Mesenchymal stem cell (in vitro differentiated cells and primary cell): ENCODE measurements around the gene APOE.

ENCODE experiments used
- DNase-seq: peaks from one replicate; pipeline ENCODE4 v3.0.0-alpha.2; 2013
- H2AFZ ChIP-seq: one replicate; pipeline ENCODE4 v1.6.1; 2013; ENCODE audit warnings: low read depth, mild to moderate bottlenecking, control low read depth, inconsistent platforms, low read length, moderate library complexity
- H2AK5ac ChIP-seq: 2 replicates; pipeline ENCODE4 v1.6.1; 2013; ENCODE audit warnings: low read length, moderate library complexity, mild to moderate bottlenecking, inconsistent platforms; ENCODE audit not compliant: severe bottlenecking
- H2BK120ac ChIP-seq: one replicate; pipeline ENCODE4 v1.6.1; 2013; ENCODE audit warnings: low read depth, mild to moderate bottlenecking, inconsistent platforms, low read length, moderate library complexity
- H2BK12ac ChIP-seq, 2 experiments: one replicate each; pipeline ENCODE4 v1.6.1; 2013; ENCODE audit warnings: inconsistent platforms in 2 of 2, low read length in 2 of 2, mild to moderate bottlenecking in 2 of 2, moderate library complexity in 2 of 2, control low read depth in 1 of 2
- H2BK15ac ChIP-seq: one replicate; pipeline ENCODE4 v1.6.1; 2013; ENCODE audit warnings: mild to moderate bottlenecking, low read depth, inconsistent platforms; ENCODE audit not compliant: poor library complexity, severe bottlenecking
- H2BK5ac ChIP-seq: 2 replicates; pipeline ENCODE4 v1.6.1; 2013; ENCODE audit warnings: low read depth, mild to moderate bottlenecking, low read length, control low read depth, inconsistent platforms; ENCODE audit not compliant: poor library complexity, severe bottlenecking
- H3K14ac ChIP-seq, 2 experiments: one replicate each; pipeline ENCODE4 v1.6.1; 2013; ENCODE audit warnings: inconsistent platforms in 2 of 2, low read length in 2 of 2, control low read depth in 1 of 2, mild to moderate bottlenecking in 1 of 2, moderate library complexity in 1 of 2
- H3K18ac ChIP-seq, 2 experiments: one replicate each; pipeline ENCODE4 v1.6.1; 2013; ENCODE audit warnings: inconsistent platforms in 2 of 2, low read length in 2 of 2, control low read depth in 1 of 2, low read depth in 1 of 2, mild to moderate bottlenecking in 1 of 2
- H3K23ac ChIP-seq, 2 experiments: one replicate each; pipeline ENCODE4 v1.6.1; 2013; ENCODE audit warnings: inconsistent platforms in 2 of 2, low read length in 2 of 2, mild to moderate bottlenecking in 2 of 2, moderate library complexity in 2 of 2, control low read depth in 1 of 2
- H3K27ac ChIP-seq: 2 replicates; pipeline ENCODE4 v1.5.1; 2013; ENCODE audit warnings: mild to moderate bottlenecking, moderate library complexity, low read length, control low read depth, inconsistent platforms; ENCODE audit not compliant: poor library complexity, severe bottlenecking
- H3K27me3 ChIP-seq, 2 experiments: 2 replicates each; pipeline versions ENCODE4 v1.6.1 to v1.7.0; 2013; ENCODE audit warnings: low read length in 2 of 2, mild to moderate bottlenecking in 2 of 2, moderate library complexity in 2 of 2, control low read depth in 1 of 2, inconsistent platforms in 1 of 2; ENCODE audit not compliant: control insufficient read depth in 1 of 2, insufficient read depth in 1 of 2
- H3K36me3 ChIP-seq, 2 experiments: 2 replicates each; pipeline versions ENCODE4 v1.6.1 to v1.7.0; 2013; ENCODE audit warnings: low read length in 2 of 2, control low read depth in 1 of 2, inconsistent platforms in 1 of 2, low read depth in 1 of 2, mild to moderate bottlenecking in 1 of 2; ENCODE audit not compliant: insufficient read depth in 2 of 2, control insufficient read depth in 1 of 2
- H3K4ac ChIP-seq, 2 experiments: one replicate each; pipeline ENCODE4 v1.6.1; 2013; ENCODE audit warnings: inconsistent platforms in 2 of 2, low read length in 2 of 2, mild to moderate bottlenecking in 2 of 2, moderate library complexity in 2 of 2, control low read depth in 1 of 2, low read depth in 1 of 2
- H3K4me1 ChIP-seq: 2 replicates; pipeline ENCODE4 v1.6.1; 2013; ENCODE audit warnings: low read depth, low read length, control low read depth; ENCODE audit not compliant: control insufficient read depth, insufficient read depth
- H3K4me2 ChIP-seq: 2 replicates; pipeline ENCODE4 v1.6.1; 2013; ENCODE audit warnings: low read length, mild to moderate bottlenecking, inconsistent platforms; ENCODE audit not compliant: poor library complexity, severe bottlenecking
- H3K4me3 ChIP-seq, 2 experiments: 2 replicates each; pipeline versions ENCODE4 v1.5.1 to v1.7.0; 2013; ENCODE audit warnings: low read length in 2 of 2, mild to moderate bottlenecking in 2 of 2, control low read depth in 1 of 2, low read depth in 1 of 2; ENCODE audit not compliant: insufficient read depth in 1 of 2
- H3K79me1 ChIP-seq: replicated peaks from 2 replicates; pipeline ENCODE4 v1.6.1; 2013; ENCODE audit warnings: mild to moderate bottlenecking, control low read depth, low read length, inconsistent platforms; ENCODE audit not compliant: poor library complexity, severe bottlenecking
- H3K9ac ChIP-seq: 2 replicates; pipeline ENCODE4 v1.7.0; 2013; ENCODE audit warnings: mild to moderate bottlenecking, low read length, moderate library complexity
- H3K9me3 ChIP-seq: 2 replicates; pipeline ENCODE4 v1.7.0; 2013; ENCODE audit warnings: mild to moderate bottlenecking, low read length; ENCODE audit not compliant: control insufficient read depth
- H4K8ac ChIP-seq: one replicate; pipeline ENCODE4 v1.6.1; 2013; ENCODE audit warnings: inconsistent platforms, mild to moderate bottlenecking, low read length, moderate library complexity
- H4K91ac ChIP-seq: one replicate; pipeline ENCODE4 v1.6.1; 2013; ENCODE audit warnings: mild to moderate bottlenecking, low read length, inconsistent platforms
- WGBS: methylation state at CpG from one replicate; pipeline ENCODE4 v1.1.7; 2013; ENCODE audit warnings: mixed read lengths; 5-methylcytosine and 5-hydroxymethylcytosine counted together

APOE gene

GRCh38 chr19:44939668-44940067, 34.1 kb downstream of the APOE start:
- DNase-seq = no peak
- Histone ChIP-seq H3K27ac (no peak overlapping the region), H3K23ac (no peak overlapping the region), H4K8ac (no peak overlapping the region), H2BK12ac (no peak overlapping the region), H3K27me3 (no peaks in the 10 kb centered on the region), H3K9me3 (no peaks in the 10 kb centered on the region), H2BK5ac (no peak overlapping the region), H3K4me1 (peaks cover 3% of the 10 kb centered on the region), H3K4me2 (no peak overlapping the region), H3K4ac (no peak overlapping the region), H4K91ac (no peak overlapping the region), H3K18ac (no peak overlapping the region), H3K4me3 (no peak overlapping the region), H3K14ac (no peak overlapping the region), H2BK15ac (no peak overlapping the region), H3K79me1 (no peaks in the 10 kb centered on the region), H3K9ac (no peak overlapping the region), H2AK5ac (no peak overlapping the region), H2BK120ac (no peak overlapping the region), H2AFZ (no peak overlapping the region), H3K36me3 (no peaks in the 10 kb centered on the region)
- WGBS = 77% methylated on average over 4 of the region's 5 CpGs

DNA sequence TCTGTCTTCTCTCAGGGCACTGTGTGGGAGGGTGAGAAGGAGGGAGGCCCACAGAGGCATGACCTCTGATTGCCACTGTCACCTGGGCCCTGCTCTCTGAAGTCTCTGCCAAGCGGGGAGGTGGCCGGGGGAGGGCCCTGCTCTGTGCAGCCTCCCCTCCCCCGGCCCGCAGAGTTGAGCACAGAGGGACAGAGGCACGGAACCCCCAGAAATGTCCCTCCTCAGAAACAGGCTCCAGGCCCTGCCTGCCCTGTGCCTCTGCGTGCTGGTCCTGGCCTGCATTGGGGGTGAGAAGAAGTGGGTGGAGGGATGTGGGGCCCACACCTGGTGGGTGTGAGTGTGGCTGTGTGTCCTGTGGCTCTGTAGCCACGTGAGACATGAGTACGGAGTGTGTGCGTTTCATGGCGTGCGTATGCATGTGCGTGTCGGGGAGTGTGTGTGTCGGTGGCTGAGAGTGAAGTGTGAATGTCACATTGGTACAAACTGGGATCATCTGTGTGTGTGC, 36.5 kb downstream of the APOE start, which contains the start of gene APOC4:
TSS of gene APOC4 (plus strand) at position 171 of the 505 bp plus-strand sequence. CDS start at position 212, 41 bp downstream.
- no peak within 1 kb of the TSS for H3K4me3 ChIP-seq
- no peaks in the 10 kb centered on the region for H3K36me3 ChIP-seq
- 91% methylated on average over 14 of the region's 14 CpGs for WGBS
- no peak within 1 kb of the TSS for H2AFZ ChIP-seq
- H4K8ac ChIP-seq = no peak within 1 kb of the TSS
- H2BK15ac ChIP-seq = no peak within 1 kb of the TSS
- no peak within 1 kb of the TSS for H3K9ac ChIP-seq
- H3K14ac ChIP-seq = no peak within 1 kb of the TSS
- H2BK120ac ChIP-seq = no peak within 1 kb of the TSS
- no peaks in the 10 kb centered on the region for H3K79me1 ChIP-seq
- no peak within 1 kb of the TSS for H3K27ac ChIP-seq
- no peaks in the 10 kb centered on the region for H3K27me3 ChIP-seq
- no peak within 1 kb of the TSS for H3K4ac ChIP-seq
- no peak for DNase-seq
- H4K91ac ChIP-seq = peak within 1 kb of the TSS; percentile 53
- peak within 1 kb of the TSS in 1 of 2 experiments; percentile 14 for H3K23ac ChIP-seq
- H3K4me1 ChIP-seq = peaks cover 3% of the 10 kb centered on the region
- H2BK5ac ChIP-seq = no peak within 1 kb of the TSS
- no peak within 1 kb of the TSS for H2BK12ac ChIP-seq
- no peaks in the 10 kb centered on the region for H3K9me3 ChIP-seq
- H3K18ac ChIP-seq = no peak within 1 kb of the TSS
- no peak within 1 kb of the TSS for H2AK5ac ChIP-seq
- no peak within 1 kb of the TSS for H3K4me2 ChIP-seq

- Histone ChIP-seq H3K23ac (no peak overlapping the region), H3K9me3 (no peaks in the 10 kb centered on the region), H2BK120ac (no peak overlapping the region), H3K4me1 (peaks cover 3% of the 10 kb centered on the region), H3K27ac (no peak overlapping the region), H3K79me1 (no peaks in the 10 kb centered on the region), H3K4me2 (no peak overlapping the region), H3K18ac (peak overlapping the region in 1 of 2 experiments; percentile 21), H2AK5ac (no peak overlapping the region), H4K91ac (no peak overlapping the region), H2BK15ac (no peak overlapping the region), H4K8ac (no peak overlapping the region), H2BK5ac (no peak overlapping the region), H3K27me3 (no peaks in the 10 kb centered on the region), H2AFZ (no peak overlapping the region), H3K4ac (no peak overlapping the region), H3K4me3 (no peak overlapping the region), H3K14ac (no peak overlapping the region), H3K9ac (no peak overlapping the region), H3K36me3 (no peaks in the 10 kb centered on the region), H2BK12ac (no peak overlapping the region)
- DNase-seq = no peak
- WGBS = 92% methylated on average over 10 of the region's 10 CpGs
Observed at GRCh38 chr19:44943801-44944249, 38.2 kb downstream of the APOE start.

GRCh38 chr19:44947041-44947581, 41.5 kb downstream of the APOE start:
- Histone ChIP-seq H3K79me1 (peaks cover 5% of the 10 kb centered on the region), H3K9ac (no peak overlapping the region), H2BK12ac (peak overlapping the region in 1 of 2 experiments; percentile 15), H3K9me3 (no peaks in the 10 kb centered on the region), H4K8ac (no peak overlapping the region), H3K23ac (no peak overlapping the region), H3K27ac (no peak overlapping the region), H3K4me1 (peaks cover 4% of the 10 kb centered on the region), H3K4me3 (no peak overlapping the region), H2BK5ac (no peak overlapping the region), H2BK120ac (no peak overlapping the region), H3K36me3 (peaks cover 4 to 14% of the 10 kb centered on the region in 2 experiments), H3K4me2 (no peak overlapping the region), H3K18ac (no peak overlapping the region), H2AFZ (no peak overlapping the region), H2AK5ac (no peak overlapping the region), H3K4ac (no peak overlapping the region), H3K14ac (no peak overlapping the region), H2BK15ac (no peak overlapping the region), H4K91ac (no peak overlapping the region), H3K27me3 (no peaks in the 10 kb centered on the region)
- no peak for DNase-seq
- WGBS = 94% methylated on average over 13 of the region's 13 CpGs
